Keratinocyte (primary cell): ENCODE data around the gene MAT1A. TPM values are rescaled to one million over a fixed set of nuclear protein-coding genes. Genes with fewer than 3 reads are reported as not detected.

Experiments
- DNase-seq: peaks from one replicate; pipeline ENCODE4 v3.0.0-alpha.2; 2011; ENCODE audit warnings: low read depth, missing footprints, low spot score
- FAIRE-seq: peaks from 2 replicates; lab custom pipeline; 2011; peaks lifted over from hg19 to GRCh38; lab: Jason Lieb, UNC
- H2AFZ ChIP-seq: 2 replicates; pipeline ENCODE4 v1.6.0; 2012; ENCODE audit warnings: low read length, control low read depth, inconsistent platforms; ENCODE audit not compliant: control insufficient read depth
- H3K27ac ChIP-seq: 2 replicates; pipeline ENCODE4 v1.5.1; 2011; ENCODE audit warnings: low read length; ENCODE audit not compliant: control insufficient read depth, insufficient read depth
- H3K27me3 ChIP-seq: 3 replicates; pipeline ENCODE4 v1.6.0; 2011; ENCODE audit warnings: low read length; ENCODE audit not compliant: control insufficient read depth, insufficient read depth; ENCODE audit errors: extremely low read depth
- H3K36me3 ChIP-seq, 2 experiments: 2 replicates in 1 of 2; 3 replicates in 1 of 2; pipeline ENCODE4 v1.5.1; 2011; ENCODE audit warnings: low read length in 2 of 2, mild to moderate bottlenecking in 1 of 2; ENCODE audit not compliant: control insufficient read depth in 2 of 2, insufficient read depth in 2 of 2; ENCODE audit errors: extremely low read depth in 1 of 2
- H3K4me1 ChIP-seq: 3 replicates; pipeline ENCODE4 v1.5.1; 2011; ENCODE audit warnings: low read length; ENCODE audit not compliant: control insufficient read depth, insufficient read depth; ENCODE audit errors: extremely low read depth
- H3K4me2 ChIP-seq: 3 replicates; pipeline ENCODE4 v1.6.0; 2011; ENCODE audit warnings: low read depth, low read length; ENCODE audit not compliant: control insufficient read depth, insufficient read depth; ENCODE audit errors: extremely low read depth
- H3K4me3 ChIP-seq, 3 experiments: fragments of 200-600 bp in 1 of 3; sonication (generic) in 1 of 3; 2 replicates in 2 of 3; 3 replicates in 1 of 3; pipeline ENCODE4 v1.5.1; 2011 to 2016; ENCODE audit warnings: low read length in 3 of 3, mild to moderate bottlenecking in 3 of 3, control low read depth in 2 of 3, inconsistent platforms in 1 of 3, low read depth in 1 of 3, mixed read lengths in 1 of 3, mixed run types in 1 of 3, moderate library complexity in 1 of 3; ENCODE audit not compliant: control insufficient read depth in 2 of 3, insufficient read depth in 2 of 3; ENCODE audit errors: extremely low read depth in 1 of 3
- H3K79me2 ChIP-seq: 2 replicates; pipeline ENCODE4 v1.6.0; 2012; ENCODE audit warnings: low read length; ENCODE audit not compliant: control insufficient read depth, insufficient read depth
- H3K9ac ChIP-seq: 3 replicates; pipeline ENCODE4 v1.6.0; 2011; ENCODE audit warnings: low read length; ENCODE audit not compliant: control insufficient read depth, insufficient read depth; ENCODE audit errors: extremely low read depth
- H3K9me1 ChIP-seq: 3 replicates; pipeline ENCODE4 v1.6.0; 2011; ENCODE audit warnings: low read length; ENCODE audit not compliant: control insufficient read depth, insufficient read depth; ENCODE audit errors: extremely low read depth
- H3K9me3 ChIP-seq: 2 replicates; pipeline ENCODE4 v1.5.1; 2012; ENCODE audit warnings: low read depth, low read length; ENCODE audit not compliant: control insufficient read depth
- H4K20me1 ChIP-seq: 3 replicates; pipeline ENCODE4 v1.6.0; 2011; ENCODE audit warnings: low read length; ENCODE audit not compliant: control insufficient read depth, insufficient read depth; ENCODE audit errors: extremely low read depth
- CTCF ChIP-seq, 3 experiments: IDR thresholded peaks in 1 of 3; conservative IDR thresholded peaks in 1 of 3; optimal IDR thresholded peaks in 1 of 3; 2 replicates in 2 of 3; 3 replicates in 1 of 3; pipeline versions ENCODE3 to v1.5.1; 2011; ENCODE audit warnings: low read length in 3 of 3, mild to moderate bottlenecking in 3 of 3, moderate library complexity in 2 of 3, control low read depth in 1 of 3, inconsistent platforms in 1 of 3; ENCODE audit not compliant: insufficient read depth in 2 of 3; ENCODE audit errors: extremely low read depth in 1 of 3
- EZH2 ChIP-seq: IDR thresholded peaks from one replicate; pipeline ENCODE4 v1.6.1; 2012; ENCODE audit warnings: inconsistent platforms, mild to moderate bottlenecking, low read length, moderate library complexity
- dilution Hi-C: fragments of 300-500 bp; cut with MboI; formaldehyde crosslinking; loops from one replicate; pipeline ENCODE4 v1.7.0; 2020; ENCODE audit warnings: low sequenced_read_pairs; ENCODE audit not compliant: extremely low pct_ligation_motif_present
- polyA plus RNA-seq, 5 experiments: library from polyadenylated mRNA; depleted of rRNA in 3 of 5; stranded (reverse) in 3 of 5; stranded (forward) in 1 of 5; unstranded in 1 of 5; fragments of >200 nt; gene quantifications; 1 replicate in 1 of 5; 2 replicates in 3 of 5; 3 replicates in 1 of 5; pipeline versions ENCODE4 v1.2.1 to v1.2.3, GENCODE V29; 2011 to 2012; ENCODE audit warnings: missing spikeins in 2 of 5, low read depth in 1 of 5, low replicate concordance in 1 of 5

The MAT1A gene
- polyA plus RNA-seq, 1 donor (not counting 4 experiments of a cell fraction or from before 2014, with no cell fraction given), result 0.37 TPM

- no peak for TF ChIP-seq EZH2
- FAIRE-seq, result no peak
- dilution Hi-C loops, result no loop called here
These were observed 6.3 kb downstream of the MAT1A start for GRCh38 chr10:80283119-80283518.

GRCh38 chr10:80281784-80282765, 7.4 kb downstream of the MAT1A start:
- no peak overlapping the region for H2AFZ ChIP-seq
- no peaks in the 10 kb centered on the region for H3K4me1 ChIP-seq
- FAIRE-seq (no peak), DNase-seq (no peak)
- no peak overlapping the region for H3K27ac ChIP-seq
- no peaks in the 10 kb centered on the region for H3K9me1 ChIP-seq
- no peaks in the 10 kb centered on the region for H4K20me1 ChIP-seq
- H3K4me2 ChIP-seq, result no peak overlapping the region
- no peak overlapping the region for H3K4me3 ChIP-seq
- no peak overlapping the region for H3K9ac ChIP-seq
- H3K36me3 ChIP-seq, result no peaks in the 10 kb centered on the region
- H3K9me3 ChIP-seq, result no peaks in the 10 kb centered on the region
- dilution Hi-C loops, result no loop called here
- H3K79me2 ChIP-seq, result no peaks in the 10 kb centered on the region
- H3K27me3 ChIP-seq, result no peaks in the 10 kb centered on the region
- no peak for TF ChIP-seq CTCF (optimal IDR thresholded peaks at IDR 0.05 in 1 of 3, IDR thresholded peaks at IDR 0.05 in 1 of 3, conservative IDR thresholded peaks at IDR 0.05 in 1 of 3; ENCODE audit: extremely low read depth in 1 of 3, insufficient read depth in 2 of 3, low read length in 3 of 3)
- no peak for TF ChIP-seq EZH2

More at GRCh38 chr10:80283119-80283518, 6.3 kb downstream of the MAT1A start:
- Histone ChIP-seq H3K4me2 (no peak overlapping the region), H2AFZ (no peak overlapping the region), H3K27ac (no peak overlapping the region), H3K4me1 (no peaks in the 10 kb centered on the region), H3K36me3 (no peaks in the 10 kb centered on the region), H3K27me3 (no peaks in the 10 kb centered on the region), H3K9me3 (no peaks in the 10 kb centered on the region), H4K20me1 (no peaks in the 10 kb centered on the region), H3K4me3 (no peak overlapping the region), H3K9me1 (no peaks in the 10 kb centered on the region), H3K9ac (no peak overlapping the region), H3K79me2 (no peaks in the 10 kb centered on the region)
- no peak for DNase-seq
